GM23248 (cell line): ENCODE data around the gene MAT2A. TPM values are rescaled to one million over a fixed set of nuclear protein-coding genes. Genes with fewer than 3 reads are reported as not detected.

Experiments
- DNase-seq: peaks from one replicate; pipeline ENCODE4 v3.0.0-alpha.2; 2015
- H2AFZ ChIP-seq: fragments of 200-600 bp; sonication (generic); 2 replicates; pipeline ENCODE4 v1.6.1; 2016; ENCODE audit warnings: antibody characterized with exemption
- H3F3A ChIP-seq: fragments of 200-600 bp; sonication (generic); 2 replicates; pipeline ENCODE4 v1.6.1; 2016; ENCODE audit warnings: mild to moderate bottlenecking, antibody characterized with exemption, mixed run types; ENCODE audit not compliant: insufficient read depth
- H3K27ac ChIP-seq: fragments of 200-600 bp; sonication (generic); 2 replicates; pipeline ENCODE4 v1.5.1; 2016; ENCODE audit warnings: mild to moderate bottlenecking
- H3K27me3 ChIP-seq: fragments of 200-600 bp; sonication (generic); replicated peaks from 2 replicates; pipeline ENCODE4 v1.6.1; 2016; ENCODE audit warnings: mild to moderate bottlenecking; ENCODE audit not compliant: insufficient read depth
- H3K36me3 ChIP-seq: fragments of 200-600 bp; sonication (generic); 2 replicates; pipeline ENCODE4 v1.6.1; 2016; ENCODE audit warnings: low read depth, mild to moderate bottlenecking
- H3K4me1 ChIP-seq: fragments of 200-600 bp; sonication (generic); 2 replicates; pipeline ENCODE4 v1.6.1; 2016; ENCODE audit warnings: mild to moderate bottlenecking; ENCODE audit not compliant: insufficient read depth
- H3K4me2 ChIP-seq: fragments of 200-600 bp; sonication (generic); one replicate; pipeline ENCODE4 v1.6.1; 2016; ENCODE audit warnings: mild to moderate bottlenecking; ENCODE audit not compliant: unreplicated experiment
- H3K4me3 ChIP-seq: fragments of 200-600 bp; sonication (generic); 2 replicates; pipeline ENCODE4 v1.5.1; 2016; ENCODE audit warnings: mild to moderate bottlenecking
- H3K79me2 ChIP-seq: fragments of 200-600 bp; sonication (generic); 2 replicates; pipeline ENCODE4 v1.6.1; 2016; ENCODE audit warnings: mild to moderate bottlenecking; ENCODE audit not compliant: insufficient read depth
- H3K9ac ChIP-seq: fragments of 200-600 bp; sonication (generic); 2 replicates; pipeline ENCODE4 v1.6.1; 2016; ENCODE audit warnings: mild to moderate bottlenecking
- H3K9me2 ChIP-seq: fragments of 200-600 bp; sonication (generic); 2 replicates; pipeline ENCODE4 v1.6.1; 2016; ENCODE audit warnings: mixed run types, mild to moderate bottlenecking, moderate library complexity; ENCODE audit not compliant: insufficient read depth
- H3K9me3 ChIP-seq: fragments of 200-600 bp; sonication (generic); one replicate; pipeline ENCODE4 v1.6.1; 2017; ENCODE audit warnings: low read depth
- H4K20me1 ChIP-seq: fragments of 200-600 bp; sonication (generic); 2 replicates; pipeline ENCODE4 v1.6.0; 2016; ENCODE audit not compliant: insufficient read depth
- EZH2 ChIP-seq: fragments of 200-600 bp; sonication (generic); IDR thresholded peaks from 2 replicates; pipeline ENCODE4 v1.6.1; 2018; ENCODE audit warnings: antibody characterized with exemption, mild to moderate bottlenecking; ENCODE audit not compliant: insufficient read depth, poor library complexity, severe bottlenecking
- EZH2phosphoT487 ChIP-seq: fragments of 200-600 bp; sonication (generic); IDR thresholded peaks from 2 replicates; pipeline ENCODE4 v1.6.1; 2018; ENCODE audit warnings: antibody characterized with exemption, moderate library complexity, mild to moderate bottlenecking, low read depth; ENCODE audit not compliant: insufficient read depth
- WGBS, 2 experiments: methylation state at CpG; one replicate each; pipeline ENCODE4 v1.1.6; 2015 to 2017; ENCODE audit warnings: low lambda C conversion rate in 2 of 2, low coverage in 1 of 2; ENCODE audit errors: missing lambda C conversion rate in 2 of 2; 5-methylcytosine and 5-hydroxymethylcytosine counted together
- in situ Hi-C: fragments of 300-500 bp; cut with MboI; formaldehyde crosslinking; loops from 2 replicates; pipeline ENCODE4 v1.15.0; 2020
- polyA plus RNA-seq: library from polyadenylated mRNA; unstranded; fragments of >200 nt; fragmentation: Nextera tagmentation; extraction: Ambion mirVana; gene quantifications from 2 replicates; pipeline ENCODE4 v1.2.1, GENCODE V29; 2016
- total RNA-seq: library from RNA; depleted of rRNA; stranded (reverse); fragments of >200 nt; shearing (Covaris generic); gene quantifications from 2 replicates; pipeline ENCODE4 v1.2.3, GENCODE V29; 2014

The MAT2A gene
- total and polyA plus RNA-seq, 2 experiments from 2014 or later, result 104 to 217 TPM

DNA sequence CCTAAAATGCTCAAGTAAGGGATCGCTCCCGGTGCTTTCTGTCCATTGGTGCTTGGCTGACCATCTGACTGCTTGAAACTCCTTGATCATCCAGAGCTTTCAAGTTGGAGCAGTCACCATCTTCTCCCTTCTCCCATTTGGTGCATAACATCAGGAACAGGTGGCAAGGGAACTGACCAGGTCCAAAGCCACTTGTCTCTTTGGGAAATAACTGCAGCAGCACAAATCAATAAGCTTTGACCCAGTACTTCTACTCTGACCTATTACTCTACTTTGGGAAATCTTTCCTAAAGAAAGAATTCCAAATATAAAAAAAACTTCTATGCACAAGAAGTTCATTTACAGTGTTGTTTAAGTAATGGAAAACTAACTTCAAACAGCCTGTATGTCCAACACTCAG is 10.6 kb upstream of the MAT2A start:
- no peaks in the 10 kb centered on the region for H3K9me2 ChIP-seq
- H3K4me2 ChIP-seq, result no peak overlapping the region
- H2AFZ ChIP-seq, result no peak overlapping the region
- H4K20me1 ChIP-seq, result no peaks in the 10 kb centered on the region
- DNase-seq, result no peak
- no peak overlapping the region for H3K27ac ChIP-seq
- no peaks in the 10 kb centered on the region for H3K9me3 ChIP-seq
- H3K79me2 ChIP-seq, result no peaks in the 10 kb centered on the region
- H3K27me3 ChIP-seq, result no peaks in the 10 kb centered on the region
- WGBS, 2 experiments, result 51 to 60% methylated on average over 2 of the region's 2 CpGs
- H3K4me1 ChIP-seq, result no peaks in the 10 kb centered on the region
- TF ChIP-seq EZH2phosphoT487 (no peak), EZH2 (no peak)
- no peaks in the 10 kb centered on the region for H3K36me3 ChIP-seq
- H3K4me3 ChIP-seq, result no peak overlapping the region
- H3F3A ChIP-seq, result no peaks in the 10 kb centered on the region
- in situ Hi-C loops, result no loop called here
- no peak overlapping the region for H3K9ac ChIP-seq

DNA sequence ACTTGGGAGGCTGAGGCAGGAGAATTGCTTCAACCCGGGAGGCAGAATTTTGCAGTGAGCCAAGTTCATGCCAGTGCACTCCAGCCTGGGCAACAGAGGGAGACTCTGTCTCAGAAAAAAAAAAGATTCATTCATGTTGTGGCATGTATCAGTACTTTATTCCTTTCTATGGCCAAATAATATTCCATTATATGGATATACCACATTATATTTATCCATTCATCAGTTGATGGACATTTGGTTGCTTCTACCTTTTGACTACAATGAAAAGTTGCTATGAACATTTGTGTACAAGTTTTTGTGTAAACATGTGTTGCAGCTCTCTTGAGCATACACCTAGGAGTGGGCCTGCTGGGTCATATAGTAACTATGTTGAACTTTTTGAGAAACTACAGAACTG is 9.2 kb upstream of the MAT2A start:
- Histone ChIP-seq H3K4me1 (no peaks in the 10 kb centered on the region), H4K20me1 (no peaks in the 10 kb centered on the region), H3K27ac (no peak overlapping the region), H3K9ac (no peak overlapping the region), H3K79me2 (no peaks in the 10 kb centered on the region), H3K4me3 (no peak overlapping the region), H2AFZ (no peak overlapping the region), H3K27me3 (no peaks in the 10 kb centered on the region), H3K36me3 (no peaks in the 10 kb centered on the region), H3K9me2 (no peaks in the 10 kb centered on the region), H3K9me3 (no peaks in the 10 kb centered on the region), H3F3A (no peaks in the 10 kb centered on the region), H3K4me2 (no peak overlapping the region)
- DNase-seq, result no peak
- in situ Hi-C loops, result no loop called here
- TF ChIP-seq EZH2 (no peak), EZH2phosphoT487 (no peak)
- 95 to 100% methylated on average over 1 of the region's 1 CpG for WGBS, 2 experiments

- Histone ChIP-seq H3K27me3 (no peaks in the 10 kb centered on the region), H3K79me2 (no peaks in the 10 kb centered on the region), H3K9ac (no peak overlapping the region), H3K4me3 (no peak overlapping the region), H4K20me1 (no peaks in the 10 kb centered on the region), H3K4me1 (peaks cover 5% of the 10 kb centered on the region), H3K9me2 (no peaks in the 10 kb centered on the region), H3K4me2 (no peak overlapping the region), H2AFZ (no peak overlapping the region), H3F3A (peaks cover 4% of the 10 kb centered on the region), H3K27ac (no peak overlapping the region), H3K36me3 (no peaks in the 10 kb centered on the region), H3K9me3 (no peaks in the 10 kb centered on the region)
- no peak for DNase-seq
- in situ Hi-C loops, result no loop called here
- WGBS, 2 experiments, result 69 to 76% methylated on average over 2 of the region's 2 CpGs
- TF ChIP-seq EZH2 (no peak), EZH2phosphoT487 (no peak)
These were observed 7.4 kb upstream of the MAT2A start for GRCh38 chr2:85531589-85531988.

GRCh38 chr2:85534099-85534498 is 4.9 kb upstream of the MAT2A start:
- no peaks in the 10 kb centered on the region for H4K20me1 ChIP-seq
- H3K4me1 ChIP-seq, result peaks cover 16% of the 10 kb centered on the region
- peaks cover 18% of the 10 kb centered on the region for H3K79me2 ChIP-seq
- no peak for DNase-seq
- no peaks in the 10 kb centered on the region for H3K36me3 ChIP-seq
- H3K27ac ChIP-seq, result no peak overlapping the region
- H3F3A ChIP-seq, result peaks cover 15% of the 10 kb centered on the region
- no peaks in the 10 kb centered on the region for H3K27me3 ChIP-seq
- in situ Hi-C loops, result no loop called here
- H2AFZ ChIP-seq, result no peak overlapping the region
- no peak overlapping the region for H3K4me3 ChIP-seq
- H3K9ac ChIP-seq, result no peak overlapping the region
- no peak for TF ChIP-seq EZH2phosphoT487
- TF ChIP-seq EZH2, result no peak
- no peak overlapping the region for H3K4me2 ChIP-seq
- no peaks in the 10 kb centered on the region for H3K9me3 ChIP-seq
- no peaks in the 10 kb centered on the region for H3K9me2 ChIP-seq
- WGBS, 2 experiments, result 94 to 98% methylated on average over 3 of the region's 3 CpGs

DNA sequence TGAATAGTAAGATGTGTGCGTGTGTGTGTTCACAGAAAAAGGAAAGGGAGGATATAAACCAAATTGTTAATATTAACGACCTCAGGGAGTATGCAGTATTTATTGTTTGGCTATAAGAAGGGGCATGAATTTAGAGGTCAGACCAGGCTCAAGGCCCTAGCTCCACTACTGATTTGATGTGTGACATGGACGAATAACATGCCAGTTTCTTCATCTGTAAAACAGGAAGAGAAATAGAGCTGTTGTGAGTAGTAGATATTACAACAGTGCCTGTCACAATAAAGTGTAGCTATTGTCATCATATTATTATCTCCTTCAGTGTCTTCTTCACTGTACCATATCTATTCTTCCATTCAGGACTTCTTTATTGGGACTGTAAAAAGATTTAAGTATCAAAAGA is 4.1 kb upstream of the MAT2A start:
- 83 to 86% methylated on average over 3 of the region's 3 CpGs for WGBS, 2 experiments
- DNase-seq, result no peak
- H3K9ac ChIP-seq, result no peak overlapping the region
- H3F3A ChIP-seq, result peaks cover 18% of the 10 kb centered on the region
- H3K79me2 ChIP-seq, result peaks cover 26% of the 10 kb centered on the region
- in situ Hi-C loops, result no loop called here
- no peak overlapping the region for H3K4me2 ChIP-seq
- H3K9me3 ChIP-seq, result no peaks in the 10 kb centered on the region
- no peaks in the 10 kb centered on the region for H3K27me3 ChIP-seq
- H3K27ac ChIP-seq, result no peak overlapping the region
- H3K9me2 ChIP-seq, result no peaks in the 10 kb centered on the region
- no peak overlapping the region for H3K4me3 ChIP-seq
- H3K36me3 ChIP-seq, result no peaks in the 10 kb centered on the region
- H2AFZ ChIP-seq, result no peak overlapping the region
- no peak for TF ChIP-seq EZH2
- peaks cover under 1% of the 10 kb centered on the region for H4K20me1 ChIP-seq
- H3K4me1 ChIP-seq, result peaks cover 16% of the 10 kb centered on the region
